PFSK-1 (cell line): ENCODE results near the gene IL36B.

Source experiments
- FOXP2 ChIP-seq: optimal IDR thresholded peaks from 2 replicates; pipeline ENCODE3; 2011; ENCODE audit warnings: borderline replicate concordance, control low read depth, inconsistent platforms; ENCODE audit not compliant: insufficient read depth; ENCODE audit errors: extremely low read length, extremely low read depth
- POLR2AphosphoS5 ChIP-seq: IDR thresholded peaks from 2 replicates; pipeline ENCODE4 v1.6.1; 2012; ENCODE audit warnings: low read depth, mild to moderate bottlenecking, control low read depth, low read length, moderate library complexity
- SIN3A ChIP-seq: IDR thresholded peaks from 2 replicates; pipeline ENCODE4 v1.6.1; 2012; ENCODE audit warnings: mild to moderate bottlenecking, low read length, moderate library complexity, borderline replicate concordance; ENCODE audit not compliant: insufficient read depth
- TAF1 ChIP-seq: IDR thresholded peaks from 2 replicates; pipeline ENCODE4 v1.6.1; 2012; ENCODE audit warnings: low read length, control low read depth, borderline replicate concordance; ENCODE audit not compliant: insufficient read depth
- TF ChIP-seq, protein P1 (sequence below), 2 experiments: IDR thresholded peaks; 2 replicates each; pipeline versions ENCODE4 v1.6.1 to v1.8.0; 2011 to 2012; ENCODE audit warnings: low read depth in 2 of 2, low read length in 2 of 2, control low read depth in 1 of 2, inconsistent platforms in 1 of 2, mild to moderate bottlenecking in 1 of 2, moderate library complexity in 1 of 2; ENCODE audit not compliant: insufficient read depth in 1 of 2

Gene IL36B

DNA sequence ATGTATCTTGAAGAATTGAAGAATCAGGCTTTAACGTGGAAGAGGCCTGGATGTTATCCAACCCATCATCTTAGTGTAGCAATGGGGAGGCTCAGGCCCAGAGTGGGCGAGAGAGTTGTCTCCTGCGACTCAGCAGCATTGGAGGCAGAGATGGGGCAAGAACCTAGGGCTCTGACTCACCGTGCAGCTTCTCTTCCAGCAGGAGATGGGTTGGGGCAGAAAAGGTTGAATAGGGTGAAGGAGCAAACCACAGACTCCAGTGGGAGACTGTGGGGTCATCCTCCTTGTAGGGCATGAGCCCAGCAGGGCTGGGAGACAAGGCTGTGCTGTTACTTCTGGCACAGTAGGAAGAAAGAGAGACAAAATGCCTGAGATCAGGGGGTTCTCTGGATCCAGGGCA, 7.7 kb upstream of the IL36B start:
- TF ChIP-seq TAF1: no peak

DNA sequence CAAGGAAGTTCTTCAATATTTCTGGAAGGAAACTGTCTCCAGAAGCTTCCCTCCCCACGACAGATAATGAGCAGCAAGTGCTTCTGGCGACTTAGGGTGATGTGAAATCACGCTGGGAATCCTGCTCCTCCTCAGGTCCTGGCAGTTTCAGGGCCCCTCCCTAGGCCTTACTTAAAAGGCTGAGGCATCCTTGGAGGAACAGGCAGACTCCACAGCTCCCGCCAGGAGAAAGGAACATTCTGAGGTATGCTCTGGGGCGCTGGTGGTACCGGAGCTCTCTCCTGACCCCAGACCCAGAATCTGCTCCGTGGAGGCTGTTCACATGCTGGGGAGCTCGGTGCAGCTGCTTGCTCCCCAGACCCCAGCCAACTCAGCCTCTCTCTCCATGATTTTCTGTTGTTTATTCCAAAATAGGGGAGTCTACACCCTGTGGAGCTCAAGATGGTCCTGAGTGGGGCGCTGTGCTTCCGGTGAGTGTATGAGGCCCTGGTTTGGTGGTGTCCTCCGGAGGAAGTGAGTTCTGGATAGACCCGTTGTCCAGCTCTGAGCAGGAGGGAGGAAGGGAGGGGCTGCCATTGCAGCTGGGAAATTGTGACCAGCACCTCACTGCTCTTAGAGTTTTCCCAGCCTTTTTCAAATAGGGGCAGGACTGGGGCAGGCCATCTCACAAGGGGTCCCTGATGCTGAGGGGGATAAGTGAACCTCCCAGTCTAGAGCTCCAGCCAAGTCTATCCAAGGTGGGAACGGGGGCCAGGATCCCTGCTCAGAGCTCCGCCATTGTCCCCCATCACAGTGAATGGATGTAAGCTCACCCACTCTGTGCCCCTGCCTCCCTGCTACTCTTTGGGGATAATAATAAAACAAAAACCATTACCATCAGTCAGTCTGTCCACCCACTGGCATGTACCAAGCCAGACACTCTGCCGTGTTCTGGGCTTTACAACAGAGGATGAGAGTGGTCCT, 6.6 kb upstream of the IL36B start, which contains the start of gene IL36RN:
Gene IL36RN, plus strand, starts transcription at position 201 of the 963 bp plus-strand sequence. Its CDS starts 241 bp downstream, at position 442.
- no peak for TF ChIP-seq FOXP2
- TF ChIP-seq, protein P1, sequence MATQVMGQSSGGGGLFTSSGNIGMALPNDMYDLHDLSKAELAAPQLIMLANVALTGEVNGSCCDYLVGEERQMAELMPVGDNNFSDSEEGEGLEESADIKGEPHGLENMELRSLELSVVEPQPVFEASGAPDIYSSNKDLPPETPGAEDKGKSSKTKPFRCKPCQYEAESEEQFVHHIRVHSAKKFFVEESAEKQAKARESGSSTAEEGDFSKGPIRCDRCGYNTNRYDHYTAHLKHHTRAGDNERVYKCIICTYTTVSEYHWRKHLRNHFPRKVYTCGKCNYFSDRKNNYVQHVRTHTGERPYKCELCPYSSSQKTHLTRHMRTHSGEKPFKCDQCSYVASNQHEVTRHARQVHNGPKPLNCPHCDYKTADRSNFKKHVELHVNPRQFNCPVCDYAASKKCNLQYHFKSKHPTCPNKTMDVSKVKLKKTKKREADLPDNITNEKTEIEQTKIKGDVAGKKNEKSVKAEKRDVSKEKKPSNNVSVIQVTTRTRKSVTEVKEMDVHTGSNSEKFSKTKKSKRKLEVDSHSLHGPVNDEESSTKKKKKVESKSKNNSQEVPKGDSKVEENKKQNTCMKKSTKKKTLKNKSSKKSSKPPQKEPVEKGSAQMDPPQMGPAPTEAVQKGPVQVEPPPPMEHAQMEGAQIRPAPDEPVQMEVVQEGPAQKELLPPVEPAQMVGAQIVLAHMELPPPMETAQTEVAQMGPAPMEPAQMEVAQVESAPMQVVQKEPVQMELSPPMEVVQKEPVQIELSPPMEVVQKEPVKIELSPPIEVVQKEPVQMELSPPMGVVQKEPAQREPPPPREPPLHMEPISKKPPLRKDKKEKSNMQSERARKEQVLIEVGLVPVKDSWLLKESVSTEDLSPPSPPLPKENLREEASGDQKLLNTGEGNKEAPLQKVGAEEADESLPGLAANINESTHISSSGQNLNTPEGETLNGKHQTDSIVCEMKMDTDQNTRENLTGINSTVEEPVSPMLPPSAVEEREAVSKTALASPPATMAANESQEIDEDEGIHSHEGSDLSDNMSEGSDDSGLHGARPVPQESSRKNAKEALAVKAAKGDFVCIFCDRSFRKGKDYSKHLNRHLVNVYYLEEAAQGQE (IDR thresholded peaks at IDR 0.05; ENCODE audit: insufficient read depth in 1 of 2, low read depth in 2 of 2, low read length in 2 of 2): no peak
- TF ChIP-seq POLR2AphosphoS5: no peak
- TF ChIP-seq SIN3A: no peak
- no peak for TF ChIP-seq TAF1

DNA sequence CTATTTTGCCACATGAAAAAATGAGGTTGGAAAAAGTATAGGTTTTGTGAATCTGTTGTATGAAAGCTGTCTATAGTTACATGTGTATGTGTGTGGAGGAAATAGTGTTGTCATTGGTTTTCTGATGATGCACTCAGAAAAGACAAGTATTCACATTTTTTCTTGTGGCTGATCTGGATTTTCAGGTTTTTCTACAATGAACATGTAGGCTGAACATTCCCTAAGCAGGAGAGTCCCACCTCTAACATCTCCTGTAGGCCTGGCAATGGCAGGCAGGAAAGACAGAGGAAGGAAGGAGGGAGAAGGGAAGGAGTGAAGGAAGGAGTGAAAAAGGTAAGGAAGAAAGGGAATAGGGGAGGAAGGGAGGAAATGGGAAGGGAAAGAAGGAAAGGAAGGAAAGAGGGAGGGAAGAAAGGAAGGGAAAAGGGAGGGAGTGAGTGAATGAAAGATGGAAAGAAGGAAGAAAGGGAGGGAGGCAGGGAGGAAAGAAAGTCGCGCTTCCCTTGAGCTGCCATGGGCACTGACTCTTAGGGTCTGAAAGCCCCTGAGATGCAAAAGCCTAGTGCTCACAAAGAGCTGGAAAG, 5.8 kb upstream of the IL36B start:
- TF ChIP-seq SIN3A (no peak), FOXP2 (no peak), TAF1 (no peak), POLR2AphosphoS5 (no peak)
- TF ChIP-seq, protein P1 (IDR thresholded peaks at IDR 0.05; ENCODE audit: insufficient read depth in 1 of 2, low read depth in 2 of 2, low read length in 2 of 2): no peak

DNA sequence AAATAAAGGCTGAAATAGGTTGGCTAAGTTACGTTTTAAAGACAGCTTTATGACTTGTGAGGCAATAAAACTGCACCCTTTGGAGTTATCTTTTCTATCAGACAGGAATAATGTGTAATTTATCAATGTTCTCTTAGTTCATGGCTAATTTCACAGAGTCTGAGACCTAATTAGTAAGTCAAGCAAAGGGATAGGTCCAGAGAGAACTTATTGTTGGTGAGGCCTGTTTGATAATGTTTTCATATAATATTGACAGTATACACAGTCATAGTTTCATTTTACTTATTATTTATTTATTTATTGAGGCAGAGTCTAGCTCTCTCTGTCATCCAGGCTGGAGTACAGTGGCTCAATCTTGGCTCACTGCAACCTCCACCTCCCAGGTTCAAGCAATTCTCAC, 4.5 kb upstream of the IL36B start:
- TF ChIP-seq FOXP2 (no peak), SIN3A (no peak), TAF1 (no peak), POLR2AphosphoS5 (no peak)
- TF ChIP-seq, protein P1 (IDR thresholded peaks at IDR 0.05; ENCODE audit: insufficient read depth in 1 of 2, low read depth in 2 of 2, low read length in 2 of 2): no peak

DNA sequence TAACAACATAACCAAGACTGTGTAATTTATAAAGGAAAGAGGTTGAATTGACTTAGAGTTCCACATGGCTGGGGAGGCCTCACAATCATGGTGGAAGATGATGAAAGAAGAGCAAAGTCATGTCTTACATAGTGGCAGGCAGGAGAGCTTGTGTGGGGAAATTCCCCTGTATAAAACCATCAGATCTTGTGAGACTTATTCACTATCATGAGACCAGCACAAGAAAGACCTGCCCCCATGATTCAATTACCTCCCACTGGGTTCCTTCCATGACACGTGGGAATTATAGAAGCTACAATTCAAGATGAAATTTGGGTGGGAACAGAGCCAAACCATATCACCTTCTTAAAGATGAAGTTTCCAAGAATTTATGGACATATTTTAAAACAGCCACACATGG, 3.9 kb upstream of the IL36B start:
- TF ChIP-seq, protein P1 (IDR thresholded peaks at IDR 0.05; ENCODE audit: insufficient read depth in 1 of 2, low read depth in 2 of 2, low read length in 2 of 2): no peak
- no peak for TF ChIP-seq SIN3A
- TF ChIP-seq POLR2AphosphoS5: no peak
